NCI-H510A (cell line): ENCODE results near the gene BOLL.
"Not testable (repeated sequence)": the region's sequence is repeated elsewhere in the genome, so short reads cannot be mapped to it uniquely, and the experiment has no call there.

ENCODE experiments used
- DNase-seq: peaks from one replicate; lab custom pipeline; 2025; lab: John Stamatoyannopoulos, UW

The BOLL gene

GRCh38 chr2:197795277-197795676, 10.2 kb upstream of the BOLL start:
- DNase-seq: no peak

DNA sequence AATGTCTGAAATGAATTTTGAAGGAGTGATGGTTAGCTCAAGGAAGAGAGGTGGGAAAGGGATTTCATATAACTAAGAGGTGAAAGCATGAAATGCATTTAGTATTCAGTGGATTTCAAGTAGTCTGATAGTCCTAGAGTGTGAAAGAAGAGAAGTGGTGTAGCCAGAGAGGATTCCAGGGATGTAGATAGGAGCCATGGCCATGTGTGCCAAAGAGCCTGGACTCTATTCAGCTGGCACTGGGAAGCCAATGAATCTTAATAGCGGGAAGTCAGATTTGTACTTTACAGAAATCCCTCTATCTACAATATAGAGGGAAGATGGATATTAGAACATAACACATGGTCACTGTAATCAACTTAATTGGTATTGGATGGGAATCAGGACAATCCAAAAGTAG, 8.3 kb upstream of the BOLL start:
- DNase-seq: no peak

DNA sequence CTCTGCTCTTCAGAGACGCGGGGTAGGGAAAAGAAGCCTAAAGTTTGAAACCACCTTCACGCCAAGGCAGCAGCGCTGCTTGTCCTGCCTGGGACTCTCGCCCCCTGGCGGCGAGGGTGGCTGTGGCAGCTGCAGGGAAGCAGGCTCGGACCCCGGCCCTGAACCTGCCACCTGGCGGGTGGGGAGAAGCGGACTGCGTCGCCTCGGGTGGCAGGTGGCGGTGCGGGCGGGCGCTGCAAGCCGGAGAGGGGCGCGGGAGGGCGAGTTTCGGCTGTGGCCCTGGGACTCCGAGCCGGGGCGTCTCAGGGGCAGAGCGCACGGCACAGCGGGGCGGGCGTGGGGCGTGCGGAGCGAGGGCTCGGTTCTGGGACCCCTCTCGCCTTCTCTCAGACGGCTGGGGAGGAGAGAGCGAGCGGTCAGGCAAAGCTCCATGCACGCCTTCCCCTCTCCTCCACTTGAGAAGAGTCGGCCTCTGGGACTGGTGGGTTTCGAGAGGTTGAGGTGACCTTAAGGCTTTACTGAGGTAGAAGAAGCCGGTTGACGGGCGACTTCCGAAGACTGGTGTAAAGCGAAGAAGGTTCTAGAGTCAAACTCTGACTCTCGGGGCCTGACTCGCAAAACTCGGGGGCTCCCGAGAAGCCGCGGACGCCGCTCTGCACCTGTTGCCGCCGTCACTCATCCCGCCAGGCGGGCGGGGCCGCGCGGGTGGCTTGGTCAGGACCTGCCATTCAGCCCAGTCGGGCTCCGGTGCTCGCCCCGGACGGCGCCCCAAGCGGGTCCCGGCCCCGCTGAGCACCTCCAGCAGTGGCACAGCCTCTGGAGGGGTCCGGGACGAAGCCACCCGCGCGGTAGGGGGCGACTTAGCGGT, 1.1 kb upstream of the BOLL start:
- peak; percentile 34 for DNase-seq

GRCh38 chr2:197782126-197782525, 3.0 kb downstream of the BOLL start:
- DNase-seq: no peak

DNA sequence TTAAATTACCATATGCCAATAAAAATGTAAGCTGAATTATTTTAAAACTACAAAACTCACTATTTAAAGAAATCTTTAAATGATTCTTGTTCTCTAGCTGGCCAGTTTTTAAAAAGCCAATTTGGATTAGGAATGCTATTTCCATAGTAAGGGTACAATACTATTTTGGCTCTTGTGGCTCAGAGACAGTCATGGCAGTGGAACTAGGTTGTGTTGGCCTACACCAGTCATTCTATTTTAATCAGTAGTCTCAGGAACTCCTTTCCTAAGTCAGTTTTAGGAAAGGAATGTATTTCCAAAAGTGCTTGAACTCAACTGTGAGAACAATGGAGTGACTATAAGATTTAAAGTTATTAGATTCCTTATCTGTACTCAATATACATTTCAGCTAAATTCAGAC, 5.9 kb downstream of the BOLL start:
- DNase-seq: no peak

GRCh38 chr2:197777823-197778407, 7.2 kb downstream of the BOLL start:
- no peak for DNase-seq

DNA sequence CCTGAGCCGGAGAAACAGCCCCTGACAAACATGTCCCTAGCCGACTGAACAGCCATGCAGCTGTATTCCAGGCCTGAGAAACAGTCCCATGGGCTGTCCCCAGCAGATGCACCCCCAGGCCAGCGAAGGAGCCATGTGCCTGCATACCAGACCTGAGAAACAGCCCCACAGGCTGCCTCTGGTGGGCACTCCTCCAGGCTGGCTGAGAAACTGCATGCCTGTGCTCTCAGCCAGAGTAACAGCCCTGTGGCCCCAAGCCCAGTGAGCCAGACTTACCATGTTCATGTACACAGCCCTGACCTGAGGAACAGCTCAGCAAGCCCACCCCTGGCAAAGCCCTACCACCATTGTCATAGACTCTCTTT, 24.8 kb downstream of the BOLL start:
- no peak for DNase-seq

DNA sequence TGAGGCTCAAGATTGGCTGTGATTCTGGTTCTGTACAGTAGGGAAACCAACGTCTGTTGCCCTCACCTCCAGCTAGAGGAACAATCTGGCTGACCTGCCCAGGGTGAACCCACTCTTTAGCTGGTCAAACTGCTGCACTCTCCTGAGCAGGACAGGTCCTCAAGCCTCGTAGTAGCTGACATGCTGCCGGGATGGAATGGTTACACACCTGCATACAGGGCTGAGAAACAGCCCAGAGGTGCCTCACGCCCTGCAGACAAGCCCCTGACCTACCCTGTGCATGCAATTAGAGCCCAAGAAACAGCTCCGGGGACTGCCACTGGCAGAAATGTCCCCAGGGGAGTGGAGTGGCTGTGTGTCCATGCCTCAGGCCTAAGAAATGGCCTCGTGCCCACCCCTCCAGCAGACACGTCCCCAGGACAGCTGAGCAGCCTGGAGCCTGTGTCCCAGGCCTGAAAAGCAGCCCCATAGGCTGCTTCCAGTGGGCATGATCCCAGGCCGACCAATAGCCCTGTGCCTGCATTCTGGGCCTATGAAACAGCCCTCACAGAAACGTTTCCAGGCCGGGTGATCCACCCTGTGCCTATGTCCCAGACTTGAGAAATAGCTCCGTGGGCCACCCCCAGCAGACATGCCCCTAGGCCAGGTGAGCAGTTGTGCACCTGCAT, 25.4 kb downstream of the BOLL start:
- DNase-seq: no peak

GRCh38 chr2:197759013-197759412, 26.1 kb downstream of the BOLL start:
- no peak for DNase-seq

GRCh38 chr2:197740200-197740599, 44.9 kb downstream of the BOLL start:
- no peak for DNase-seq

DNA sequence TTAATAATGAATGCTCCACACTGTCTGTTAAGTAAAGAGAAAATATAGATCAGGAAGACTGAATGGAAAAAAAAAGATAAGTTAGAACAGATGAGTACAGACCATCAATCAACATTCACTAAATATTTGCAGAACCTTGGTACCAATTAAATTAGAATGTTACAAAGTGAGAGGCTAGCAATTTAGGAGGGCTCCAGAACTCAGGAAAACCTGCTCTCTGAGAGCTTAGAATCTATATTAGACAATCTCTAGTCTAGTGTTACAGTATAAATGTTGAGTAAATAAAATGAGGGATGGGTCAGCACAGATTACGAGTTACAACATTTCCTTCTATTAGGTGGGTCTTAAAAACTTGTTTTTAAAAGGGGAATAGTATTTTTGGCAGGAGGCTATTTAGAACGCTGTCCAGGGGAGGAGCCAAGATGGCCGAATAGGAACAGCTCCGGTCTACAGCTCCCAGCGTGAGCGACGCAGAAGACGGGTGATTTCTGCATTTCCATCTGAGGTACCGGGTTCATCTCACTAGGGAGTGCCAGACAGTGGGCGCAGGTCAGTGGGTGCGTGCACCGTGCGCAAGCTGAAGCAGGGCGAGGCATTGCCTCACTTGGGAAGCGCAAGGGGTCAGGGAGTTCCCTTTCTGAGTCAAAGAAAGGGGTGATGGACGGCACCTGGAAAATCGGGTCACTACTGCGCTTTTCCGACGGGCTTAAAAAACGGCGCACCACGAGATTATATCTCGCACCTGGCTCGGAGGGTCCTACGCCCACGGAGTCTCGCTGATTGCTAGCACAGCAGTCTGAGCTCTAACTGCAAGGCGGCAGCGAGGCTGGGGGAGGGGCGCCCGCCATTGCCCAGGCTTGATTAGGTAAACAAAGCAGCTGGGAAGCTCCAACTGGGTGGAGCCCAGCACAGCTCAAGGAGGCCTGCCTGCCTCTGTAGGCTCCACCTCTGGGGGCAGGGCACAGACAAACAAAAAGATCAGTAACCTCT, 56.3 kb downstream of the BOLL start:
- not testable (repeated sequence) for DNase-seq

DNA sequence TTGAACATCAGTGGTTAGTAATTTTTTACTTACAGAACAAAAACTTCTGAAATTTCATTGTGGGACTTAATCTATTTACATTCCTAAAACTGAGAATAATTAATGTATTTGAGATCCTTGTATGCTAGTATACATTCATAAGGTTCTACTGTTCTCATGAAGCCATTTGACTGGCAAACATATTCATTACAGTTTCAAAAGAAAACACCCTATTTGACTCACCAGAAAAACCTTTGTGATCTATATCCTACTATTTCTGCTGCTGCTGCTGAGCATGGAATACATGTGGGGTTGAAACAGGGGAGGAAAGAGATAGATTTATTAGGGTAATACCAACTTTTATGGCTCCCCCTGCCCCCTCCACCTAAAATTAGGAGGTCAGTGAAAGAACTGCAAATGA, 58.1 kb downstream of the BOLL start:
- no peak for DNase-seq

GRCh38 chr2:197717863-197718262, 67.3 kb downstream of the BOLL start:
- no peak for DNase-seq

DNA sequence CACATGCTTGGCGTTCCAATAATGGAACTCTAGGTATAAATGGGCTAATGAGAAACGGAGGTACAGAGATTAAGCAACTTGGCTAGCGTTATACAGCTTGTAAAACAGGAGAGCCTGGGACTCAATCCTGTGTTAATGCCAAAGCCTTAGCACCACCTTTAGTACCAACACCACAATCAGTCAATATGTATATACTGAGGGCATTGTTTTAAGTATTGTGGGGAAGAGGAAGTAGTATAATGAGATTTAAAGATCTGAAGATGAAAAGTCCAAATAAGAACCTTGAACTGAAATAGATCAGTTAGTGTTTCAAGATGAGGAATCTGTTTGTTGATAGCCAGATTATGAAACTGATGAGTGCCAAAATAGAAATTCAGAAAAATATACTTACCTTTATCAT, 71.8 kb downstream of the BOLL start:
- DNase-seq: no peak

- DNase-seq: no peak
Observed at GRCh38 chr2:197711578-197711977, 73.5 kb downstream of the BOLL start.

GRCh38 chr2:197710424-197711042, 74.6 kb downstream of the BOLL start:
- no peak for DNase-seq

- DNase-seq: not testable (repeated sequence)
Observed at GRCh38 chr2:197709140-197709539, 76.0 kb downstream of the BOLL start.

DNA sequence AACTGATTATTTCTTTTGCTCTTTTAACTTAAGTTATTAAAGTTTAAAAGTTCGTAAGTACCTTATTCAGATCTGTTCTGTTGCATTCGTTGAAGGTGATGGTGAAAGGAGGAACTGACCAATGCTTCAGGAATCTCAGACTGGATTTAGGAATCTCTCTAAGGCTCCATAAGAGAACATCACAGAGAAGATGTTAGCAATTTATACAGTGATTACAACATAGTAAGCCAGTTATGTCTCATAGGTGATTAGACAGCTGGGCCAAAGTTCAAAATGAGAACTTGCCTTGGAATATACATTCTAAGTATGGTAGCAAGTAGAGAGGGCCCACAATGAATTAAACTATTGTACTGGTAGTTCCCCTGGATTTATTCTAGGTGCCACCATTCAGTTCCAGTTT, 76.8 kb downstream of the BOLL start:
- DNase-seq: no peak

DNA sequence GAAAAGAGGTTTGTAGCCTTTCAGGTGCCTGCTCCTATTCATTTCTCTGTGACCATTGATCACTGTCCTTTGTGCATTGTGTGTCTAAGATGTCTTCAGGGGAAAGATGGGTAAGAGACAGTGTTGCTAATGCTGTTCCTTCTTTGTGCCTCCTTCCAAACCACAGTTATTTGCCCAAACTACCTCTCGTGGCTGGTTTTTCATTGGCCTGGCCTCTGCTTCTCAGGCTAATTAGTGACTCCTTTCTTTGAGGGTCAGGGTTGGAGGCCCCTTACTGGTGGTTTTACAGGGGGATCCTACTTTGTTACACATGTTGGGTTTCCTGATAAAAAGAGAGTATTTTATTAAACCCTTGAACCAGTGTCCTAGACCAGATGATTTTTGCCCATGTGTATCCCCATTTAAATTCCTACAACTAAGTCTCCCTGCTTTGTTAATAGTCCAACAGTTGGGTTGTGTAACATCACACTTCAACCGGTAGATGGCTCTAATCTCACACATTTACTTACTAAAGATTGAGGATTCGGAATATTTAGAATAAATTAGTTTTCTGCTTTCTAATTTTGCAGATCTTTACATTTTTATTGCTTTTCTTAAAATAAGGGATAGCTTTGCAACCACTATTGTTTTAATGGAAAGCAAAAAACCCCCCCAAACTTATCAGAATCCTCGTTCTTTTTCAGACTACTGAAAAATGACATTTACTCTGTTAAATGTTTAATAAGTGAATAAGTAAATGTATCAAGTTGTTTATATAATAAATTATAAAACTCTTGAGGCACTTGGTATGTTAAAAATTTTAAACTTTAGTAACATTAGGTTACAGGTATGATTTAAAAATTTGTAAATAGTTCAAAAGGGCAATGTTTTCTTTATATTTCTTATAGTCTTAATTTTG, 77.6 kb downstream of the BOLL start:
- DNase-seq: no peak

DNA sequence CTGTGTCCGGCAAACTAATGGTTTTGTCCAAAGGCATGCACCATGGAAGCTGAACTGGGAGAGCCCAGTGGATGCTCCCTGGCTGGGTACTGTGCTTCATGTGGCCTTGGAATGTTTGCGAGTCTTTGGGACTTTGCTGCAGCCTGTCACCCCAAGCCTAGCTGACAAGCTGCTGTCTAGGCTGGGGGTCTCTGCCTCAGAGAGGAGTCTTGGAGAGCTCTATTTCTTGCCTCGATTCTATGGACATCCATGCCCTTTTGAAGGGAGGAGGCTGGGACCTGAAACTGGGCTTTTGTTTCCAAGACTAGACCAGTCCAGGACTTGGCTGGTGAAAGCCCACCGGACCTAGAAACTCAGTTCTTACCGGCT, 78.3 kb downstream of the BOLL start:
- DNase-seq: no peak
